ENCODE measurements around the gene THBS4.

THBS4 gene

GRCh38 chr5:80128141-80128540 is 93.0 kb downstream of the THBS4 start:
- TF ChIP-seq ZNF274 (IDR thresholded peaks at IDR 0.05; ENCODE audit: low read depth, low read length) (no peak), SUZ12 (IDR thresholded peaks at IDR 0.05; ENCODE audit: extremely low read depth, insufficient read depth, insufficient read length) (no peak), YY1 (IDR thresholded peaks at IDR 0.05; ENCODE audit: insufficient read depth, insufficient read length) (no peak)
- no peaks in the 10 kb centered on the region for H3K4me1 ChIP-seq (ENCODE audit: insufficient read depth, insufficient read length)
- no peak overlapping the region for H3K9ac ChIP-seq (ENCODE audit: insufficient read length, low read depth)
- DNase-seq (ENCODE audit: low read depth, low spot score) = no peak
- no peak overlapping the region for H3K4me3 ChIP-seq (ENCODE audit: insufficient read length, low read depth)
- no peaks in the 10 kb centered on the region for H3K27me3 ChIP-seq (ENCODE audit: insufficient read depth, insufficient read length)
- no peaks in the 10 kb centered on the region for H3K36me3 ChIP-seq (ENCODE audit: insufficient read depth, insufficient read length, low read length)
- H3K9me3 ChIP-seq (ENCODE audit: insufficient read depth, low read length) = peaks cover 24% of the 10 kb centered on the region

- Histone ChIP-seq H3K9me3 (ENCODE audit: insufficient read depth, low read length) (peaks cover 24% of the 10 kb centered on the region), H3K27me3 (ENCODE audit: insufficient read depth, insufficient read length) (no peaks in the 10 kb centered on the region), H3K36me3 (ENCODE audit: insufficient read depth, insufficient read length, low read length) (no peaks in the 10 kb centered on the region), H3K4me1 (ENCODE audit: insufficient read depth, insufficient read length) (no peaks in the 10 kb centered on the region), H3K9ac (ENCODE audit: insufficient read length, low read depth) (no peak overlapping the region), H3K4me3 (ENCODE audit: insufficient read length, low read depth) (no peak overlapping the region)
- no peak for DNase-seq (ENCODE audit: low read depth, low spot score)
- TF ChIP-seq SUZ12 (IDR thresholded peaks at IDR 0.05; ENCODE audit: extremely low read depth, insufficient read depth, insufficient read length) = no peak
- TF ChIP-seq YY1 (IDR thresholded peaks at IDR 0.05; ENCODE audit: insufficient read depth, insufficient read length) = no peak
- no peak for TF ChIP-seq ZNF274 (IDR thresholded peaks at IDR 0.05; ENCODE audit: low read depth, low read length)
Measured at GRCh38 chr5:80129146-80129545, 94.0 kb downstream of the THBS4 start.

Data from NT2/D1 (cell line).